Panc1 (cell line): Measurements from ENCODE around the gene ZNF254. TPM values are rescaled to one million over a fixed set of nuclear protein-coding genes. Genes with fewer than 3 reads are reported as not detected.
A peak's percentile ranks its signal among the peaks of the same experiment; 100 is the strongest.

ENCODE experiments used
- ATAC-seq: fragments of 200-7000 bp; cut with Tn5 transposase; 2 replicates; pipeline ENCODE4 v1.9.1; 2020; ENCODE audit warnings: mild to moderate bottlenecking, moderate library complexity
- BruUV-seq: library from RNA; stranded (reverse); fragments of 400-500 nt; replicated peaks from 2 replicates; lab custom pipeline; 2021; lab: Mats Ljungman, UMichigan
- CTCF ChIA-PET: fragments of 300-600 bp; sonication (Branson Sonifier 250); formaldehyde crosslinking; loops from one replicate; lab custom pipeline; 2022; ENCODE audit warnings: antibody characterized with exemption; lab: Charles Lee
- POLR2A ChIA-PET: fragments of 300-600 bp; sonication (Branson Sonifier 250); formaldehyde crosslinking; loops from one replicate; lab custom pipeline; 2022; ENCODE audit warnings: antibody characterized with exemption; lab: Charles Lee
- DNase-seq: peaks from one replicate; pipeline ENCODE4 v3.0.0-alpha.2; 2010; ENCODE audit warnings: low read depth, low spot score
- H3K27ac ChIP-seq: 2 replicates; pipeline ENCODE4 v1.5.1; 2011; ENCODE audit warnings: mild to moderate bottlenecking, low read length, inconsistent platforms
- H3K27me3 ChIP-seq: fragments of 200-500 bp; sonication (Bioruptor generic); 2 replicates; pipeline ENCODE4 v1.6.0; 2014; ENCODE audit warnings: low read length, inconsistent platforms; ENCODE audit not compliant: control insufficient read depth, insufficient read depth
- H3K36me3 ChIP-seq: fragments of 200-500 bp; sonication (Bioruptor generic); 2 replicates; pipeline ENCODE4 v1.5.1; 2014; ENCODE audit warnings: inconsistent platforms, mild to moderate bottlenecking, low read length, moderate library complexity; ENCODE audit not compliant: control insufficient read depth, insufficient read depth
- H3K4me1 ChIP-seq: 2 replicates; pipeline ENCODE4 v1.5.1; 2011; ENCODE audit warnings: inconsistent platforms, mild to moderate bottlenecking, low read length, moderate library complexity; ENCODE audit not compliant: control insufficient read depth, insufficient read depth
- H3K4me3 ChIP-seq, 2 experiments: 2 replicates each; pipeline ENCODE4 v1.5.1; 2011 to 2012; ENCODE audit warnings: low read depth in 2 of 2, low read length in 2 of 2, mild to moderate bottlenecking in 2 of 2, inconsistent platforms in 1 of 2, moderate library complexity in 1 of 2
- H3K9me3 ChIP-seq: fragments of 200-500 bp; sonication (Bioruptor generic); 2 replicates; pipeline ENCODE4 v1.5.1; 2014; ENCODE audit warnings: low read depth, mild to moderate bottlenecking, inconsistent platforms, low read length, moderate library complexity; ENCODE audit not compliant: control insufficient read depth, insufficient read depth
- POLR2AphosphoS5 ChIP-seq: IDR thresholded peaks from 2 replicates; pipeline ENCODE4 v1.6.1; 2012; ENCODE audit warnings: mild to moderate bottlenecking, low read depth, low read length, moderate library complexity
- SIN3A ChIP-seq: IDR thresholded peaks from 2 replicates; pipeline ENCODE4 v1.6.1; 2012; ENCODE audit warnings: low read depth, mild to moderate bottlenecking, low read length, moderate library complexity, borderline replicate concordance; ENCODE audit not compliant: insufficient read depth
- TCF7L2 ChIP-seq: IDR thresholded peaks from 2 replicates; pipeline ENCODE4 v1.6.1; 2011; ENCODE audit warnings: mild to moderate bottlenecking, low read depth, low read length, inconsistent platforms
- in situ Hi-C: cut with HindIII; loops from 2 replicates; pipeline ENCODE4 v1.10.0; 2016; ENCODE audit warnings: low sequenced_read_pairs, low pct_unique_long_range_greater_than_20kb
- intact Hi-C: fragments of 100-400 bp; cut with micrococcal nuclease; formaldehyde crosslinking; loops from one replicate; pipeline ENCODE4 v1.10.0; 2022; ENCODE audit not compliant: unreplicated experiment
- total RNA-seq: library from RNA; stranded (reverse); gene quantifications from one replicate; pipeline ENCODE4 v1.2.1, GENCODE V29; 2021; ENCODE audit not compliant: unreplicated experiment
- TF ChIP-seq, protein P1 (sequence below): fragments of 450-650 bp; IDR thresholded peaks from 2 replicates; pipeline ENCODE4 v1.5.1; 2017; ENCODE audit warnings: mild to moderate bottlenecking
- TF ChIP-seq, protein P2 (sequence below), 2 experiments: IDR thresholded peaks; 2 replicates each; pipeline ENCODE4 v1.6.1; 2011 to 2012; ENCODE audit warnings: low read depth in 2 of 2, control low read depth in 1 of 2, low read length in 1 of 2, mild to moderate bottlenecking in 1 of 2, moderate library complexity in 1 of 2; ENCODE audit not compliant: insufficient read depth in 1 of 2

The ZNF254 gene
- total RNA-seq, 1 experiment from 2014 or later, result 12.1 TPM

DNA sequence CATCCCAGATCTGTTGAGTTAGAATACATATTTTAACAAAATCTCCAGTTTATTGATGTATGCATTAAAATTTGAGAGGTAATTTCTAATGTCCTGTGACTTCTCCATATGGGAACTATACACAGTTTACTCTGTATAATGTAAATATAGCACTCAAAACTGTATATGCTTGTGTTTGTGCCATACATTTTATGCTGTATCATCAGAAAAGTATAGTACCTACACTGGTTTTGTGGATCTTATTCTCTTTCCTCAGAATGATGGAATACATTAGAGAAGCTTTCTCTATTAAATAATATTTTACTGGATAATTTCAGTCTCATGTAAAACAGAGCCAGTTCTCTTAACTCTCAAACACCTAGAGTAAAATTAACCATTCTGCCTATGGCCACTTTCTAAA lies 53.6 kb downstream of the ZNF254 start:
- DNase-seq (no peak), ATAC-seq (no peak)
- TF ChIP-seq, protein P1, sequence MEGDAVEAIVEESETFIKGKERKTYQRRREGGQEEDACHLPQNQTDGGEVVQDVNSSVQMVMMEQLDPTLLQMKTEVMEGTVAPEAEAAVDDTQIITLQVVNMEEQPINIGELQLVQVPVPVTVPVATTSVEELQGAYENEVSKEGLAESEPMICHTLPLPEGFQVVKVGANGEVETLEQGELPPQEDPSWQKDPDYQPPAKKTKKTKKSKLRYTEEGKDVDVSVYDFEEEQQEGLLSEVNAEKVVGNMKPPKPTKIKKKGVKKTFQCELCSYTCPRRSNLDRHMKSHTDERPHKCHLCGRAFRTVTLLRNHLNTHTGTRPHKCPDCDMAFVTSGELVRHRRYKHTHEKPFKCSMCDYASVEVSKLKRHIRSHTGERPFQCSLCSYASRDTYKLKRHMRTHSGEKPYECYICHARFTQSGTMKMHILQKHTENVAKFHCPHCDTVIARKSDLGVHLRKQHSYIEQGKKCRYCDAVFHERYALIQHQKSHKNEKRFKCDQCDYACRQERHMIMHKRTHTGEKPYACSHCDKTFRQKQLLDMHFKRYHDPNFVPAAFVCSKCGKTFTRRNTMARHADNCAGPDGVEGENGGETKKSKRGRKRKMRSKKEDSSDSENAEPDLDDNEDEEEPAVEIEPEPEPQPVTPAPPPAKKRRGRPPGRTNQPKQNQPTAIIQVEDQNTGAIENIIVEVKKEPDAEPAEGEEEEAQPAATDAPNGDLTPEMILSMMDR, result no peak
- TF ChIP-seq TCF7L2 (no peak), SIN3A (no peak), POLR2AphosphoS5 (no peak)
- TF ChIP-seq, protein P2, sequence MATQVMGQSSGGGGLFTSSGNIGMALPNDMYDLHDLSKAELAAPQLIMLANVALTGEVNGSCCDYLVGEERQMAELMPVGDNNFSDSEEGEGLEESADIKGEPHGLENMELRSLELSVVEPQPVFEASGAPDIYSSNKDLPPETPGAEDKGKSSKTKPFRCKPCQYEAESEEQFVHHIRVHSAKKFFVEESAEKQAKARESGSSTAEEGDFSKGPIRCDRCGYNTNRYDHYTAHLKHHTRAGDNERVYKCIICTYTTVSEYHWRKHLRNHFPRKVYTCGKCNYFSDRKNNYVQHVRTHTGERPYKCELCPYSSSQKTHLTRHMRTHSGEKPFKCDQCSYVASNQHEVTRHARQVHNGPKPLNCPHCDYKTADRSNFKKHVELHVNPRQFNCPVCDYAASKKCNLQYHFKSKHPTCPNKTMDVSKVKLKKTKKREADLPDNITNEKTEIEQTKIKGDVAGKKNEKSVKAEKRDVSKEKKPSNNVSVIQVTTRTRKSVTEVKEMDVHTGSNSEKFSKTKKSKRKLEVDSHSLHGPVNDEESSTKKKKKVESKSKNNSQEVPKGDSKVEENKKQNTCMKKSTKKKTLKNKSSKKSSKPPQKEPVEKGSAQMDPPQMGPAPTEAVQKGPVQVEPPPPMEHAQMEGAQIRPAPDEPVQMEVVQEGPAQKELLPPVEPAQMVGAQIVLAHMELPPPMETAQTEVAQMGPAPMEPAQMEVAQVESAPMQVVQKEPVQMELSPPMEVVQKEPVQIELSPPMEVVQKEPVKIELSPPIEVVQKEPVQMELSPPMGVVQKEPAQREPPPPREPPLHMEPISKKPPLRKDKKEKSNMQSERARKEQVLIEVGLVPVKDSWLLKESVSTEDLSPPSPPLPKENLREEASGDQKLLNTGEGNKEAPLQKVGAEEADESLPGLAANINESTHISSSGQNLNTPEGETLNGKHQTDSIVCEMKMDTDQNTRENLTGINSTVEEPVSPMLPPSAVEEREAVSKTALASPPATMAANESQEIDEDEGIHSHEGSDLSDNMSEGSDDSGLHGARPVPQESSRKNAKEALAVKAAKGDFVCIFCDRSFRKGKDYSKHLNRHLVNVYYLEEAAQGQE (IDR thresholded peaks at IDR 0.05; ENCODE audit: insufficient read depth in 1 of 2, low read depth in 2 of 2, low read length in 1 of 2), result no peak
- no peak overlapping the region for H3K4me3 ChIP-seq
- intact Hi-C loops (no loop called here), in situ Hi-C loops (no loop called here)
- H3K27me3 ChIP-seq, result no peaks in the 10 kb centered on the region
- BruUV-seq, result no TSS peak
- CTCF ChIA-PET, result no interaction called here
- no peak overlapping the region for H3K27ac ChIP-seq
- POLR2A ChIA-PET, result no interaction called here
- H3K36me3 ChIP-seq, result no peaks in the 10 kb centered on the region
- H3K9me3 ChIP-seq, result peaks cover 12% of the 10 kb centered on the region; the same call in 1 of the 2 replicates
- H3K4me1 ChIP-seq, result no peaks in the 10 kb centered on the region

DNA sequence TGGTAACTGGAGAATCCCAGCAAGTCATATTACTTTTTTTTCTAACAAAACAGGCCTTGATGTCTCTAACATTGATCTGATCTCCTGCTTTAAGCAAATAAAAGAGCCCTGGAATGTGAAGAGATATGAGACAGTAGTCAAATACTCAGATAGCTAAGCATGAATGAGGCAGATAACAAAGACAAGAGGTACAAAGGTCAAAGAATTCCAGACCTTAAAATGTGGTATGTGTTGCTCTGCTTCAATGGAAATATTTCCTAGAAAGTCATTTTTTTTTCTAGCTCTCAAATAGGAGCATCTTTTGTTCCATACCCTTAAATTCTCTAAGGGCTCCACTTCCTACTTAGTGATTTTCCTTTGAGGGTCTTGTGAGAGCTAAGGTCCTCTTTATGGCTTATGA lies 54.6 kb downstream of the ZNF254 start:
- no peaks in the 10 kb centered on the region for H3K27me3 ChIP-seq
- BruUV-seq, result TSS peak; percentile 18
- in situ Hi-C loops, result no loop called here
- no peak for ATAC-seq
- peaks cover 6% of the 10 kb centered on the region; the same call in 1 of the 2 replicates for H3K9me3 ChIP-seq
- no peaks in the 10 kb centered on the region for H3K4me1 ChIP-seq
- DNase-seq, result no peak
- ChIA-PET POLR2A (no interaction called here), CTCF (no interaction called here)
- H3K27ac ChIP-seq, result no peak overlapping the region
- H3K4me3 ChIP-seq, result no peak overlapping the region
- TF ChIP-seq TCF7L2, result no peak
- TF ChIP-seq, protein P1, result no peak
- no peaks in the 10 kb centered on the region for H3K36me3 ChIP-seq
- intact Hi-C loops, result no loop called here
